HG02943 (cell line): ENCODE results near the gene PCBP3.
"Not testable (repeated sequence)": the region's sequence is repeated elsewhere in the genome, so short reads cannot be mapped to it uniquely, and the experiment has no call there.

Experiments used
- ATAC-seq: cut with Tn5 transposase; IDR thresholded peaks from one replicate; pipeline ENCODE4 v1.9.1; 2021; ENCODE audit warnings: mild to moderate bottlenecking, low read depth, moderate library complexity; ENCODE audit not compliant: unreplicated experiment

Gene PCBP3

DNA sequence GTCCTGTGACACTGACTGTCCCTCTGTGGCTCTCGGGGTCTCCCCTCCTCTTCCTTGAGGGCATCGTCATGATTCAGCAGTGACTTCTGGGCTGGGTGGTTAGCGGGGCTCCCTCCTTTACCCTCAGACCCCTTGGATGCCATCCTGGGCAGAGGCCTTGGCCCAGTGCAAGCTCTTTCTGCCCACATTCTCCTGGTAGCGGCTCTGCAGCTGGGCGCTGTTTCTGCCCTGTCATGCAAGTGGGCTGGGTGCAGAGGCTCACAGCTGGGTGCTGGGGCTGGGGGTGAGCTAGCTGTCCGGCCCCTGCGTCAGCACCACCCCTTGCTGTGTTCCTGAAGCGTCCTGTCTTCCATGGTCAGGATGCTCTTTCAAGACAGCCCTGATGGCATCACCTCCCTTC is 158.5 kb downstream of the PCBP3 start:
- ATAC-seq: no peak

DNA sequence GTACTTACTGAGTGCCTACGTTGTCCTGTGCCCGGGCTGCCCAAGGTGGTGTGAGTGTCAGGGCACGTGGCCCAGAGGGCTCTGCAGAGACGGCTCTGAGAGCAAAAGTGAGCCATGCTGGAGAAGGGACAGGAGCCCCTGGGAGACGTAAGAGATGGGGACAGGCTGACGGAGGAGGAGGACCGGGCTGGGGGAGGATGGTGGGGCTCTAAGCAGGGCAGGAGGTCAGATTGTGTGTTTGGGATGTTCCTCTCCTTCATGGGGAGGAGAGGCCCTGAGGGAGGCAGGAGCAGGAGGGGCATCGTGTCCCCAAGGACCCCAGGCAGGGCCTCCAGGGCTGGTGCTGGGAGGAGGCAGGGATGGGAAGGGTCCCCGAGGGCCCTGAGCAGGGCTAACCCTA is 158.9 kb downstream of the PCBP3 start:
- ATAC-seq: no peak

DNA sequence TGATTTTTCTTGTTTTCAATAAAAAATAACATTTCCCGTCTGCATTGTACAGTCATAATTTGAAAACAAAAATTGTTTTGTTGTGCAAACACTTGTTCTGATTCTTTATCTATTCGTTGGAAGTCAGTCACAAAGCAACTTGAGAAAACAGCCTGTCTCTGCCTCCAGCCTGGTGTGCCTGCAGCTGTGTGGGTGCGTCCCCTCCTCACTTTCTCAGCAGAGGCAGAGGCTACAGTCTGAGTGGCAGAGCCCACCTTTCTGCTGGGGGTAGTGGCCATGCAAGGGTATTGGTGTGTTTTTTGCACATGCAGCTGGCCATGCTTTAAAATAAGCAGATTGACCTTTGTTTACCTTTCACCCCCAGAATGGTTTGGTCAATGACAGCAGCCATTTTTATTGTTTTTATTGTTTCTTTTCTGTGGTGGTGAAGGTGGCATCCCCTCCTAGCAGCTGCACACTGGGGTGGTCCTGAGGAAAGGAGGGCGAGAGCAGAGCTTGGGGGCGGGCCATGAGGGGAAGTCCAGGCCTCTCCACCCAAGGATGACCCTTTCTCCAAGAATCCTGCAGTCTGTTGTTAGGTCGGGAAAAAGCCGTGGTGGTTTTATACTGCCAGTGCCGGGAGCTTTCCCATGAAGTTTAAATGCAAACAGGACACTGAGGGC is 159.6 kb downstream of the PCBP3 start:
- no peak for ATAC-seq

DNA sequence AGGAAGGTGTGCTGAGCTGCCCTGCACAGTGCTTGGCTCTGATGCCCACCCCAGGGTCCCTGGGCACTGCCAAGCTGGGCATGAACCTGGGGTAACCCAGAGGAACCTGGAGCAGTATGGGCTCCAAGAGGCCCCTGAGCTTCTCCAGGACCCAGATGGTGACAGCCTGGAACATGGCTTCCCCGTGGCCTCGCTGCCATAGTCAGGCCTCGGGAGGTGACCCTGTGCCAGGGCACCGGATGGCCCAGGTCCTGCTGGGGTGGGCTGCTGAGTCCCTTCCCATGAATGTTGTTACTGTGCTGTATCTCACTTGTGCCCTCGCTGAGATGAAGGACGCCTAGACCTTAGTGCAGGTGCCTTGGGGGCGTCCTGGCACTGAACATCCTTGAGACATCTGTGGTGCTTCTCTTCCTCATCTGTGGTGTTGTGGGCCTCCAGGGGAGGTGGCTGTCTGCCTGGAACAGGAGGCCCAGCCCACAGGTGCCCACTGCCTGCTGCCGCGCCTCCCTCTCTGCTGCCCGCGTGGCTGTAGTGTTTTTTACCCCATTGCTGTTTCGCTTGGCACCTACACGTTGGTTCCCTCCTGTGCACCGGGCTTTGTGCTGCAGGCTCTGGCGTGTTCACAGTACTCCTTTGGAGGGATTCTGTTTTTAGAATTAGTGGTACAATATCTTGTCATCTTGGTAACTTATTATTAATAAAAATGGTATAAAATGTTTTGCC is 160.3 kb downstream of the PCBP3 start:
- no peak for ATAC-seq

DNA sequence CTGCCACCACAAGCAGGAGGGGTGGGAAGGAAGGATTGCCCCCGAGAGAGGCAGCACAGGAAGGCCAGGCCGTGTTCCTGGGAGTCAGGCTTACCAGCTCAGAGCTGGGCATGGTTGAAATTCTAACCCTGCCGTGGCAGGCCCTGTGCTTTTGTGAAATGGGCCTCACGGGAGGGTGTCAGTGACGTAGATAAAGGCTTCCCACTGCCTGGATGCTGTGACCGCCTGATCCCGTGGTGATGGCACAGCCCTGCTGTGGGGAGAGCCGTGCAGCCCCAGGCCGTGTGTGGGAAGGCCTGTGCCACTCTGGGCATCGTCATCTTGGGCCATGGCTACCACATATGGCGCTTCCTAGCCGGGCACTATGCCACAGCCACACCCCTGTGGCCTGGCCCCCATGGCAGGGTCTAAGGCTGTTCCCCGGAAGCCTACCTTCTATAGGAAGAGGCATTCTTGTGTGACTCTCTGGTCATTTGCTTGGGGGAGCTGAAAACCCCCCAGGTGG is 161.3 kb downstream of the PCBP3 start:
- ATAC-seq: no peak

DNA sequence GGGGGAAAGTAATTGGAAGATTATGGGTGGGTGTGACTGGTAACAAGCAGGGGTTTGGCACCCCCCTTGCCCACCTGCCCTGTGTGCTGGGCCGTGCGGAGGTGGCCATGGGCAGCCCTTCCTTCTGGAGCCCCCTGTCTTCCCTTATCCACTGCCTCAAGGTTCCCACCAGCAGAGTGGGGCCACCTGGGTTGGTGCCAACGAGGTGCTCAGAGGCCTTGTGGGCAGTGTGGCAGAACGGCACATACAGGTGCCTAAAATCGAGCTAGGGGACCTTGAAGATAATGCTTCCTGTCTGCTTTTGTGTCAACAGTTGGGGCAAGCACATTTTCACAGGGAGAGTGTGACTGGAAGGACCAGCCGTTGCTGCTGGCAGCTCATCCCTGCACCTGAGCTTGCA is 161.8 kb downstream of the PCBP3 start:
- ATAC-seq: no peak

DNA sequence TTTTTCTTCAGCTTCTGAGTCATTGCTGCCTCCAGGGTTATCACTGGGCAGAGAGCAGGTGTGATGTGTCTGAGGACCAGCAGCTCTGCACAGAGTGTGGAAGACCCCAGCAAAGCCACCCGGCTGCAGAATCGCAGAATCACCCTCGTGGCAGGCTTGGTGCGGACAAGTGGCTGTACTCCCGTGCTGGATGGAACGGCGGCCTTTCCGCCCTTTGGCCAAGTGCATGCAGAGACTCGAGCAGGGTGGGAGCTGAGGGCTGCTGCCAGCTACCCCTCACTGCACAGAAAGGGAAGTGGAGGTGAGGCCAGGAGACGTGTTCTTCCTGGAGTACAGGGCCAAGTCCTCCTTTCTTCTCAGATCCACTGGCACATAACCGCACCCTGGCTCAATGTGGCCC is 162.5 kb downstream of the PCBP3 start:
- no peak for ATAC-seq

DNA sequence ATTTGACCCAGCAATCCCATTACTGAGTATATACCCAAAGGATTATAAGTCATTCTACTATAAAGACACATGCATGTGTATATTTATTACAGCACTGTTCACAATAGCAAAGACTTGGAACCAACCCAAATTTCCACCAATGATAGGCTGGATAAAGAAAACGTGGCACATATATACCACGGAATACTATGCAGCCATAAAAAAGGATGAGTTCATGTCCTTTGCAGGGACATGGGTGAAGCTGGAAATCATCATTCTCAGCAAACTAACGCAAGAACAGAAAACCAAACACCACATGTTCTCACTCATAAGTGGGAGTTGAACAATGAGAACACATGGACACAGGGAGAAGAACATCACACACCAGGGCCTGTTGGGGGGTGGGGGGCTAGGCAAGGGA is 165.1 kb downstream of the PCBP3 start:
- not testable (repeated sequence) for ATAC-seq

DNA sequence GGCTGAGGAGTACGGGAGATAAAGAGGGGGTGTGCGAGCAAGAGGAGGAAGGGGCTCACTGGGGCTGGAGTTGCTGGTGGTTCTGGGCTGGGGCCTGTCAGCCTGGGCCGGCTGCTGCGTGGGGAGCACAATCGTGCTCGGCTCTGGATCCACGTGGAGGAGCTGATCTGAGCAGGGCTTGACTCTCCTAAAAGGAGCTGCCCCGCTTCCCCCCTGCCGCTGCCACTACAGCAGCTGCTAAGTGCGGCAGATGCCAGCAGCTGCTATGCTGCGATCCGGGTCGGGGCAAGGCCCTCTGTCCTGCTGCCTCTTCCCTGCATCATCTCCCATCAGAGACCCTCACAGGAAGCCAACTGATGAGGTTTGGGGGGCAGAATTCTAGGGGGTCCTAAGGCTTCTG is 165.9 kb downstream of the PCBP3 start:
- ATAC-seq: no peak

DNA sequence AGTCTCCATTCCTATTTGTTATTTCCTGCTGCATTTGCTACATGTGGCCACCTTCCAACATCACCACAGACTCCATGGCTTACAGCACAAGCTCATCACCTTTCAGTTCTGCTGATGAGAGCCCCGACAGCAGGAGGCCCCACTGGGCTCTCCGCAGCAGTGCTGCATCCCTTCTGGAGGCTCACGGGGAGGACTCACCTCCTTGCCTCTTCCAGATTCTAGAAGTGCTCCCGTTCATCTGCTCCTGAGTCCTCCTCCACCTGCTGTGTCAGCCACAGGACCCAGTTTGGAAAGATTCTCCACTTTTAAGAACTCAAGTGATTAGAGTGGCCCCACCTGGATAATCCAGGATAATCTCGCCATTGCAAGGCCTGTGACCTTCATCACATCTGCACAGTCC is 167.6 kb downstream of the PCBP3 start:
- ATAC-seq: no peak

DNA sequence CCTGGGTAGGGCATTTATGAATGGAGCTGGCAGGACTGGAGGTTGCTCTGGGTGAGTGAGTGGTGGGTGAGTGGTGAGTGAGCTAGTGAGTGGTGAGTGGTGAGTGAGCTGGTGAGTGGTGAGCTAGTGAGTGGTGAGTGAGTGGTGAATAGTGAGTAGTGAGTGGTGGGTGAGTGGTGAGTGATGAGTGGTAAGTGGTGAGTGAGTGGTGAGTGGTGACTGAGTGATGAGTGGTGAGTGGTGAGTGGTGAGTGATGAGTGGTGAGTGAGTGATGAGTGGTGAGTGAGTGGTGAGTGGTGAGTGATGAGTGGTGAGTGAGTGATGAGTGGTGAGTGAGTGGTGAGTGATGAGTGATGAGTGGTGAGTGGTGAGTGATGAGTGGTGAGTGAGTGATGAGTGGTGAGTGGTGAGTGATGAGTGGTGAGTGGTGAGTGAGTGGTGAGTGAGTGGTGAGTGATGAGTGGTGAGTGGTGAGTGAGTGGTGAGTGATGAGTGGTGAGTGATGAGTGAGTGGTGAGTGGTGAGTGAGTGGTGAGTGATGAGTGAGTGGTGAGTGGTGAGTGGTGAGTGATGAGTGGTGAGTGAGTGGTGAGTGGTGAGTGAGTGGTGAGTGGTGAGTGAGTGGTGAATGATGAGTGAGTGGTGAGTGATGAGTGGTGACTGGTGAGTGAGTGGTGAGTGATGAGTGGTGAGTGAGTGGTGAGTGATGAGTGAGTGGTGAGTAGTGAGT is 170.8 kb downstream of the PCBP3 start:
- ATAC-seq: not testable (repeated sequence)

DNA sequence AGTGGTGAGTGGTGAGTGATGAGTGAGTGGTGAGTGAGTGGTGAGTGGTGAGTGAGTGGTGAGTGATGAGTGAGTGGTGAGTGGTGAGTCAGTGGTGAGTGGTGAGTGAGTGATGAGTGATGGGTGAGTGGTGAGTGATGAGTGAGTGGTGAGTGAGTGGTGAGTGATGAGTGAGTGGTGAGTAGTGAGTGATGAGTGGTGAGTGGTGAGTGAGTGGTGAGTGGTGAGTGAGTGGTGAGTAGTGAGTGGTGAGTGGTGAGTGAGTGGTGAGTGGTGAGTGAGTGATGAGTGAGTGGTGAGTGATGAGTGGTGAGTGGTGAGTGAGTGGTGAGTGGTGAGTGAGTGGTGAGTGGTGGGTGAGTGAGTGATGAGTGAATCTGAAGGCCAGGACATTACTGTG is 172.3 kb downstream of the PCBP3 start:
- ATAC-seq: not testable (repeated sequence)

DNA sequence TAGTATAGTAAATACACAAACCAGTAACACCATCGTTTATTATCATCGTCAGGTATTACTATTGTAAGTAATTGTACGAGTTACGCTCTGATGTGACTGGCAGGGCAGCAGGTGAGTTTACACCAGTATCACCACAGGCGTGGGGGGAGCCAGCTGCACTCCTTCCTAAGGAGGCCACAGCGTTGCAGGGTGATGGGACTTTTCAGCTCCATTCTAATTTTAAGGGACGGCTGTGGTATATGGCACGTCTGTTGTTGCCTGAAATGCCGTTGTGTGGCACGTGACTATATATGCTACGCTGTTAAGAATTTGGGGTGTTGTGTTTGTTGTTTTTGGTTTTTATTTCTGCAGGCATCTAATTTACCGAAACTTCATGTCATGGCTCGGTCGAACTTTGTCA is 173.3 kb downstream of the PCBP3 start:
- no peak for ATAC-seq

DNA sequence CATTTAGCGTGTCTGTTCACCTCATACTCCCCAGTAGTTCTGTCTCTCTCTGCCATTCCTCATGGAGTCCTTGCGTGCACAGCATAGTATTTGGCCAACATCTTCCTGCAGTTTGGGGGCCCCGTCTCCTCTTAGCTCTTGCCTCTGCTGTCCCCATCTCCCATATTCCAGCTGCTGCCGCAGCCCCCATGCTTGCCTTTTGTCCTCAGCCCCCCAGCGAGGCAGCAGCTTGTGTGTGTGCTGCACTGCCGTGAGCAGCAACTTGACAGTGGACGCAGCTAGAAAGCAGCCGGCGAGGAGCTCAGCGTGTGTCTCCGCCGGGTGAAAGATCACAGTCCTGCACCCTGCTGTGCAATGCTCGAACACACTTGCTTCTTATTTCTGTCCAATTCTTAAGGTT is 173.8 kb downstream of the PCBP3 start:
- no peak for ATAC-seq

DNA sequence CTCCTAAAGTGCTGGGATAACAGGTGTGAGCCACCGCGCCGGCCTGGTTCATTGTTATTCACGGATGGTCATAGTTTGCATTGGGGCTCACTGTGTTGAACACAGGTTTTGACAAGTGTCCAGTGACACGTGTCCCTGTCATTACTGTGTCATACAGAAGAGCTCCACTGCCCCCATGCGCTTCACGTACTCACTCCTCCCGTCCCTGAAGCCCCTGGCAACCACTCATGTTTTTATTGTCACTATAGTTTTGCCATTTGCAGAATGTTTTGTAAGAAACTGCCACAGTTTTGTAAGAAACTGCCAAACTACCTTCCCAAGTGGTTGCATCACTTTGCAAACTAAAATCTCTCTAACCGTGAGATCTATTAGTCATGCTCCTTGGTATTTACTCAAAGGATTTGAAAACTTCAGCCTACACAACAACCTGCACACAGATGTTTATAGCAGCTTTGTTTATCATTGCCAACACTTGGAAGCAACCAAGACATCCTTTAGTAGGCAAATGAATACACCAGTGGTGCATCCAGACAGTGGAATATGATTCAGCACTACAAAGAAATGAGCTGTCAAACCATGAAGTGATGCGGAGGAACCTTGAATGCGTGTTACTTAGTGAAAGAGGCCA is 174.9 kb downstream of the PCBP3 start:
- ATAC-seq: no peak

DNA sequence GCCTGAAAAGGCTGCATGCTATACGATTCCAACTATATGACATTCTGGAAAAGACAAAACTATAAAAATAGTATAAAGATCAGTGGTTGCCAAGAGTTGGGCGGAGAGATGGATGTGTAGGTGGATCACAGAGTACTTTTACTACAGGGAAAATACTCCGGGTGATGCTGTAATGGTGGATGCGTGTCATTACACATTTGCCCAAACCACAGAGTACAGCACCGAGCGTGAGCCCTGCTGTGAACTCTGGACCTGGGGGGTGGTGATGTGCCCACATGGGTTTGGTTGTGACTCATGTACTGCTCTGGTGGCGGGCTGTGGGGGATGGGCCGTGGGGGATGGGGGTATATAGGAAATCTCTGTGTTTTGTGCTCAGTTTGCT is 175.4 kb downstream of the PCBP3 start:
- no peak for ATAC-seq

DNA sequence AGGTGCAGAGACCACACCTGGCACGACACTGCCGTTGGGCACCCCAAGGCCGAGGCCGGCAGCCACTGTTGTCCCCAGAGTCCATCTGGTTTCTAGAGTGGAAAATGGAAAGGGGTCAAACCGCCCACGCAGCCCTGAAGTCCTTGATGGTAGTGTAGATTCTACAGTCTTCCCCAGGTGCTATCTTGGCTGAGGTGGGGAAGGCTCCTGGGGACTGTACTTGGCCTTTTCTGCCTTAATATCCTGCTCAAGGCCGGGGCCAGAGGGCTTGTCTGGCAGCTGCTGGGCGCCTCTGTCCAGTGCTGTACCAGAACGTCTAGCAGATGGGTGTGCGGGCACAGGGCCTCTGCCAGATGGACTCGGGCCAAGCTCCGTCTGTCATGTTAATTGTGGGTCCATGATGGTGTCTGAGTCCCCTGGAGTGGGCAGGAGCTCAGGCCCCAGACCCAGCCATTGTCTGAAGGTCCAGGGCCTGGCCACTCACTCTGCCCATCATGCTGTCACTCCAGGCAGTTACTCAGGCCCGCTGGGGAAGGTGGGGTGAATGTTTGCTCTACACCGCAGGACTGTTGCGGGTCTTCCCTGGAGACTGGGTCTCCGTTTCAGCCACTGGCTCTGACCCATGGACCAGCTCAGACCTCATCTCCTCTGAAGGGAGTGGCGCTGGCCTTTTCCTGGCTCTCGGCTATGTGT is 176.1 kb downstream of the PCBP3 start:
- no peak for ATAC-seq

DNA sequence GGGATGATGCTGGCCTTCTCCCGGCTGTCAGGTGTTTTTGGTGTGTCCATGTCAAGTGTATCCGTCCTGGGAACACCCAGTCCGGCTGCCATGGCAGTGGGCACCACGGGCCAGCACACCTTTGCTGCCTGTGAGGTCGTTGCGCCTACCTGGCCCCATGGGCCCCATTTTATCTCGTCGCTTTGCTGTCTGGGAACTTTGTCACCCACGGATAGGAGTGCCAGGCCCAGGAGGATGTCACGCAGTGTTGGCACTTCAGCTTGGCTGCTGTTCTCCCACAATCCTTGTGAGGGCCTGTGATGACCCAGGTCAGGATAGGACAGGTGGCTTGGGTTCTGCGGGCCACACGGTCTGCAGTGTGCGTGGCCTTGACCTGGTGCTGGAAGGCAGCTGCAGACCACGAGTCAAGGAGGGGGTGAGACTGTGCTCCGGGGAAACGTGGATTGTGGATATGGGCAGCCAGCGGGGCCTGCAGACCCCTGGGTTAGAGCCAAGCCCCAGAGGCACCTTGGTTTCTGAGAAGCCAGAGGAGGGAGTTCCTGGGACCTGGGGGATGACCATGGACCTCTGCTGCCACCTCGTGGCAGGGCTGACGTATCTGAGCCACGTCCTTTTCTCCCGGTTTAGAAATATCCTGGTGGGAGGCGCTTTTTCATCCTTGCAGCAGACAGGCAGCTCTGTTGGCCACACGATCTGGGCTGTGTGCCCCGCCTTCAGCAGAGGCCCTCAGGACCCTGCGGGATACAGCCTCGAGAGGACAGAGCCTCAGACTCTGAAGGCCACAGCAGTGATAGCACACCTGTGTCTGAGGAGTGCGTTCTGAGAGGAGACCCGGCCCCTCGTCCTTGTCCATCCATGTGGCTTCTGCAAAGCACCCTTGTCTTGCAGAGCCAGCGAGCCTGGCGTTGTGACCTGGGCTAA is 176.9 kb downstream of the PCBP3 start:
- no peak for ATAC-seq

DNA sequence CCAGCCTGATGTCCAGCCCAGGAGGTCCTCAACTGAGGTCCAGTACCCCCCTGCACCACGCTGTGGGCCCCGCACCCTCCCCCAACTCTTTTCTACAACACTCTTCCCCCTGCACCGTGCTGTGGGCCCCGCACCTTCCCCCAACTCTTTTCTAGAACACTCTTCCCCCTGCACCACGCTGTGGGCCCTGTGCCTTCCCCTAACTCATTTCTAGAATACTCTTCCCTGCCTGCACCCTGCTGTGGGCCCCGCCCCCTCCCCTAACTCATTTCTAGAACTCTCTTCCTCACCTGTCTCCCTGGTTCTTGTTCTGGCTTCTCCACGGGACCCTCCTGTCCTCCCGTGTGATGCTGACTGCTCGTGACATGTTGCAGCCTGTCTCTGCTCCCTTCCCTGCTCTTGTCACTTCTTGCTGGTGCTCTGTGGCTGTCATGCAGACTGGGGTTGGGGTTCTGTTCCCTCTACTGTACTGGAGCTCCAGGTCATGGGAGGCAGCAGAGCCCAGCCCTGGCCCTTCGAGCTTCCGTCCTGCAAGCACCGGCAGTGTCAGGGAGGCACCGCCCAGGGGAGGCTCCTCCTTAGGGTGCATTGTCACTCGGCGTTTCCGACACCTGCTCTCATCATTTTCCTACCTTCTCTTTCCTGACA is 177.9 kb downstream of the PCBP3 start:
- no peak for ATAC-seq
